B cell (primary cell): ENCODE data around the gene ANKRD13D. TPM values are rescaled to one million over a fixed set of nuclear protein-coding genes. Genes with fewer than 3 reads are reported as not detected.

Experiments used
- ATAC-seq: fragments of 200-7000 bp; cut with Tn5 transposase; one replicate; pipeline ENCODE4 v1.10.0; 2021; ENCODE audit warnings: low read depth, mild to moderate bottlenecking, moderate number of reproducible peaks, moderate library complexity
- CTCF ChIA-PET: fragments of 350-600 bp; sonication (Branson Sonifier 250); formaldehyde crosslinking; loops from one replicate; lab custom pipeline; 2021; ENCODE audit warnings: antibody characterized with exemption, inconsistent platforms; lab: Charles Lee
- POLR2A ChIA-PET: fragments of 350-600 bp; sonication (Branson Sonifier 250); formaldehyde crosslinking; loops from one replicate; lab custom pipeline; 2021; ENCODE audit warnings: antibody characterized with exemption; lab: Charles Lee
- DNase-seq: peaks from one replicate; pipeline ENCODE4 v3.0.0; 2013
- H2AFZ ChIP-seq: 2 replicates; pipeline ENCODE4 v1.6.1; 2012; ENCODE audit warnings: mild to moderate bottlenecking, low read depth, low read length; ENCODE audit not compliant: insufficient read depth, poor library complexity, severe bottlenecking
- H3K27ac ChIP-seq, 2 donors: 1 replicate in 1 of 2; 2 replicates in 1 of 2; pipeline ENCODE4 v1.5.1; 2012 to 2013; ENCODE audit warnings: low read length in 2 of 2, mild to moderate bottlenecking in 2 of 2, moderate library complexity in 1 of 2
- H3K27me3 ChIP-seq, 4 experiments: fragments of 200-600 bp in 1 of 4; sonication (generic) in 1 of 4; replicated peaks in 1 of 4; 1 replicate in 2 of 4; 2 replicates in 2 of 4; pipeline versions ENCODE4 v1.6.1 to v1.7.0; 2013 to 2016; ENCODE audit warnings: low read length in 3 of 4, mild to moderate bottlenecking in 2 of 4, mixed read lengths in 1 of 4, moderate library complexity in 1 of 4; ENCODE audit not compliant: insufficient read depth in 4 of 4, control insufficient read depth in 3 of 4; ENCODE audit errors: control extremely low read depth in 1 of 4
- H3K36me3 ChIP-seq, 2 experiments: replicated peaks in 1 of 2; 1 replicate in 1 of 2; 2 replicates in 1 of 2; pipeline versions ENCODE4 v1.6.1 to v1.7.1; 2013; ENCODE audit warnings: low read length in 1 of 2; ENCODE audit not compliant: insufficient read depth in 2 of 2, control insufficient read depth in 1 of 2; ENCODE audit errors: control extremely low read depth in 1 of 2, extremely low read depth in 1 of 2
- H3K4me1 ChIP-seq, 2 donors: fragments of 200-600 bp in 1 of 2; sonication (generic) in 1 of 2; 1 replicate in 1 of 2; 2 replicates in 1 of 2; pipeline versions ENCODE4 v1.5.1 to v1.6.1; 2013 to 2017; ENCODE audit warnings: low read length in 2 of 2; ENCODE audit not compliant: control insufficient read depth in 2 of 2, insufficient read depth in 2 of 2
- H3K4me2 ChIP-seq: replicated peaks from 2 replicates; pipeline ENCODE3; 2012; ENCODE audit warnings: mild to moderate bottlenecking, low read depth, low read length; ENCODE audit not compliant: poor library complexity, severe bottlenecking
- H3K4me3 ChIP-seq, 5 experiments: fragments of 200-600 bp in 1 of 5; sonication (generic) in 1 of 5; 1 replicate in 3 of 5; 2 replicates in 2 of 5; pipeline versions ENCODE4 v1.5.1 to v1.7.0; 2011 to 2016; ENCODE audit warnings: low read length in 4 of 5, mild to moderate bottlenecking in 4 of 5, low read depth in 2 of 5, control low read depth in 1 of 5, moderate library complexity in 1 of 5; ENCODE audit not compliant: insufficient read depth in 1 of 5; ENCODE audit errors: control extremely low read depth in 1 of 5, extremely low read depth in 1 of 5
- H3K79me2 ChIP-seq: fragments of 200-600 bp; sonication (generic); one replicate; pipeline ENCODE4 v1.6.0; 2016; ENCODE audit warnings: low read length; ENCODE audit not compliant: control insufficient read depth, insufficient read depth
- H3K9ac ChIP-seq: fragments of 200-600 bp; sonication (generic); 2 replicates; pipeline ENCODE4 v1.6.1; 2017; ENCODE audit warnings: mild to moderate bottlenecking, low read length, moderate library complexity
- H3K9me3 ChIP-seq, 3 donors: one replicate each; pipeline versions ENCODE4 v1.6.1 to v1.7.1; 2013; ENCODE audit warnings: low read length in 2 of 3; ENCODE audit not compliant: control insufficient read depth in 2 of 3, insufficient read depth in 1 of 3; ENCODE audit errors: control extremely low read depth in 1 of 3
- H4K20me1 ChIP-seq: 2 replicates; pipeline ENCODE4 v1.6.0; 2012; ENCODE audit warnings: mild to moderate bottlenecking, low read length; ENCODE audit not compliant: insufficient read depth, control insufficient read depth, poor library complexity, severe bottlenecking
- H3K27ac Mint-ChIP-seq: one replicate; pipeline ENCODE4 v1.8.0; 2021; ENCODE audit warnings: mixed read lengths
- H3K27me3 Mint-ChIP-seq: one replicate; pipeline ENCODE4 v1.8.0; 2021; ENCODE audit warnings: mixed read lengths
- H3K4me1 Mint-ChIP-seq: one replicate; pipeline ENCODE4 v1.8.0; 2021; ENCODE audit warnings: mixed read lengths
- H3K4me3 Mint-ChIP-seq: one replicate; pipeline ENCODE4 v1.8.0; 2021; ENCODE audit warnings: mixed read lengths
- H3K9me3 Mint-ChIP-seq: one replicate; pipeline ENCODE4 v1.8.0; 2022; ENCODE audit warnings: mixed read lengths; ENCODE audit not compliant: insufficient read depth
- CTCF ChIP-seq: fragments of 200-600 bp; IDR thresholded peaks from one replicate; pipeline ENCODE4 v1.8.0; 2022; ENCODE audit warnings: antibody characterized with exemption, mild to moderate bottlenecking
- EZH2 ChIP-seq: IDR thresholded peaks from 2 replicates; pipeline ENCODE4 v1.6.1; 2012; ENCODE audit warnings: borderline replicate concordance, low read depth, mild to moderate bottlenecking, moderate library complexity, low read length; ENCODE audit not compliant: insufficient read depth, poor library complexity, severe bottlenecking
- WGBS: methylation state at CpG from one replicate; pipeline ENCODE4 v1.1.5; 2013; ENCODE audit warnings: missing lambda C conversion rate; ENCODE audit not compliant: insufficient coverage; 5-methylcytosine and 5-hydroxymethylcytosine counted together
- intact Hi-C: fragments of 100-400 bp; cut with micrococcal nuclease; formaldehyde crosslinking; loops from one replicate; pipeline ENCODE4 v1.10.0; 2022
- polyA plus RNA-seq: library from polyadenylated mRNA; depleted of rRNA; stranded (reverse); fragments of >200 nt; gene quantifications from 2 replicates; pipeline ENCODE4 v1.2.3, GENCODE V29; 2012
- total RNA-seq, 2 donors: library from RNA; stranded (reverse); fragments of 120-200 nt in 1 of 2; gene quantifications; 1 replicate in 1 of 2; 2 replicates in 1 of 2; pipeline versions ENCODE4 v1.2.3 to v1.2.4, GENCODE V29; 2013 to 2022

Gene ANKRD13D
- total and polyA plus RNA-seq, 2 donors (not counting 1 experiment from before 2014, with no cell fraction given) = 189 to 252 TPM

- DNase-seq (no peak), ATAC-seq (no peak)
- Histone ChIP-seq H3K4me1 (peaks cover 22 to 29% of the 10 kb centered on the region in 2 donors), H3K36me3 (peaks cover 4 to 51% of the 10 kb centered on the region in 2 experiments), H2AFZ (no peak overlapping the region), H3K79me2 (peaks cover 57% of the 10 kb centered on the region), H3K9ac (no peak overlapping the region), H3K9me3 (peaks cover 7 to 15% (median 15%) of the 10 kb centered on the region in 3 donors), H3K4me2 (no peak overlapping the region), H4K20me1 (peaks cover 26% of the 10 kb centered on the region), H3K27me3 (no peaks in the 10 kb centered on the region), H3K27ac (peak overlapping the region in 1 of 2 donors; percentile 18), H3K4me3 (no peak overlapping the region)
- Mint-ChIP-seq H3K4me3 (no peak overlapping the region), H3K4me1 (peaks cover 33% of the 10 kb centered on the region), H3K9me3 (peaks cover 4% of the 10 kb centered on the region), H3K27ac (peak overlapping the region; percentile 23), H3K27me3 (no peaks in the 10 kb centered on the region)
- POLR2A ChIA-PET = interaction anchor here (0.7 to 1.6 kb wide), 3 partner anchors 8 to 22 kb away, joined by 3 read pairs; partner anchors contain the start of gene SSH3
- CTCF ChIA-PET = interaction anchor here (1.1 to 1.9 kb wide), 3 partner anchors 25 to 59 kb away, joined by 7 to 8 read pairs (median 8); no protein-coding TSS in a partner anchor
- no CpG with 5 or more reads among the region's 3 CpGs for WGBS
- TF ChIP-seq EZH2 (no peak), CTCF (no peak)
- intact Hi-C loops = no loop called here
Observed at GRCh38 chr11:67292671-67293070, 3.6 kb downstream of the ANKRD13D start.

GRCh38 chr11:67293090-67293489, 4.0 kb downstream of the ANKRD13D start:
- no peak overlapping the region for H3K27ac Mint-ChIP-seq
- Histone ChIP-seq H3K9ac (no peak overlapping the region), H2AFZ (no peak overlapping the region), H3K4me2 (no peak overlapping the region), H3K4me1 (peaks cover 18 to 25% of the 10 kb centered on the region in 2 donors), H3K9me3 (peaks cover 7 to 15% (median 15%) of the 10 kb centered on the region in 3 donors), H3K27me3 (no peaks in the 10 kb centered on the region), H3K36me3 (peaks cover 4 to 51% of the 10 kb centered on the region in 2 experiments), H3K4me3 (no peak overlapping the region), H3K27ac (peak overlapping the region in 1 of 2 donors; percentile 18), H3K79me2 (peaks cover 61% of the 10 kb centered on the region), H4K20me1 (peaks cover 26% of the 10 kb centered on the region)
- H3K27me3 Mint-ChIP-seq = no peaks in the 10 kb centered on the region
- ChIA-PET CTCF (interaction anchor here (1.1 to 1.9 kb wide), 3 partner anchors 24 to 58 kb away, joined by 7 to 8 read pairs (median 8); no protein-coding TSS in a partner anchor), POLR2A (interaction anchor here (0.7 to 1.6 kb wide), 3 partner anchors 8 to 22 kb away, joined by 3 read pairs; partner anchors contain the start of gene SSH3)
- no peak for DNase-seq
- no CpG with 5 or more reads among the region's 3 CpGs for WGBS
- H3K4me3 Mint-ChIP-seq = no peak overlapping the region
- H3K9me3 Mint-ChIP-seq = peaks cover 4% of the 10 kb centered on the region
- intact Hi-C loops = no loop called here
- ATAC-seq = no peak
- TF ChIP-seq EZH2 (no peak), CTCF (no peak)
- peaks cover 29% of the 10 kb centered on the region for H3K4me1 Mint-ChIP-seq
